AG10803 (cell line): Measurements from ENCODE around the gene NARF.

Experiments used
- DNase-seq: peaks from one replicate; pipeline ENCODE4 v3.0.0; 2010; ENCODE audit warnings: low read depth
- H3K4me3 ChIP-seq: 2 replicates; pipeline ENCODE4 v1.5.1; 2011; ENCODE audit warnings: mild to moderate bottlenecking, low read length, control low read depth
- TF ChIP-seq, protein P1 (sequence below): conservative IDR thresholded peaks from 2 replicates; pipeline ENCODE4 v1.5.1; 2011; ENCODE audit warnings: mild to moderate bottlenecking, low read length, control low read depth, inconsistent platforms

Gene NARF

DNA sequence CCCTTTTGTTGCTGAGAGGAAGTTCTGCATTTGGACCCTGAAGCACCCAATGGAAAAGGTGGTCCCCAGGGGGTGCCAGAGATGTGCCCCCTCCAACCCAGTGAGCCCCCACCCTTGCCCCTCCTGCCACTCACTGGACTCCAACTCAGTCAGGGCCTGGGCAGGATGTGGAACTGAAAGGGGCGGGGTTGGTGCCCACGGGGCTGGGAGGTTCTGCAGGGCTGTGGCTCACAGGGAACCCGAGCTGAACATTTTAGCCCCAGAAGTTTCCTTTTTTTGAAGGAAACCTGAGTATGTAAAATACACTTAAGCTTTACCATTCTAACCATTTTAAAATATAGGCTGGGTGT, 24.4 kb upstream of the NARF start:
- TF ChIP-seq, protein P1, sequence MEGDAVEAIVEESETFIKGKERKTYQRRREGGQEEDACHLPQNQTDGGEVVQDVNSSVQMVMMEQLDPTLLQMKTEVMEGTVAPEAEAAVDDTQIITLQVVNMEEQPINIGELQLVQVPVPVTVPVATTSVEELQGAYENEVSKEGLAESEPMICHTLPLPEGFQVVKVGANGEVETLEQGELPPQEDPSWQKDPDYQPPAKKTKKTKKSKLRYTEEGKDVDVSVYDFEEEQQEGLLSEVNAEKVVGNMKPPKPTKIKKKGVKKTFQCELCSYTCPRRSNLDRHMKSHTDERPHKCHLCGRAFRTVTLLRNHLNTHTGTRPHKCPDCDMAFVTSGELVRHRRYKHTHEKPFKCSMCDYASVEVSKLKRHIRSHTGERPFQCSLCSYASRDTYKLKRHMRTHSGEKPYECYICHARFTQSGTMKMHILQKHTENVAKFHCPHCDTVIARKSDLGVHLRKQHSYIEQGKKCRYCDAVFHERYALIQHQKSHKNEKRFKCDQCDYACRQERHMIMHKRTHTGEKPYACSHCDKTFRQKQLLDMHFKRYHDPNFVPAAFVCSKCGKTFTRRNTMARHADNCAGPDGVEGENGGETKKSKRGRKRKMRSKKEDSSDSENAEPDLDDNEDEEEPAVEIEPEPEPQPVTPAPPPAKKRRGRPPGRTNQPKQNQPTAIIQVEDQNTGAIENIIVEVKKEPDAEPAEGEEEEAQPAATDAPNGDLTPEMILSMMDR = no peak
- no peak for DNase-seq
- no peak overlapping the region for H3K4me3 ChIP-seq

DNA sequence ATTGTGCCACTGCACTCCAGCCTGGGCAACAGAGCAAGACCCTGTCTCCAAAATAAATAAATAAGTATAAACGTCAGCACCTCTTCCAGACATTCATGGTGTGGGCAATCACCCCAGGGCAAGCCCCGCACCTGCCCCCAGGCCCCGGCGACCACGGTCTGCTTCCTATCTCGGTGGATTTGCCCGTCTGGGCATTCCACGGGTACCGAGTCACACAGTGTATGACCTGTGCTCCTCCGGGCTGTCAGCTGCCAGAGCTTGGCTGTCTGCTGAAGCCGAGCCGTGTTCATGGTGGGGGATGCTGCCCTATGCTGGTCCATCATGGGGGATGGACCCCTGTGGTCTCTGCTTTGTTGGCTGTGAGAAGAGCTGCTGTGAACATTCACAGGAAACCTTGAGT, 23.4 kb upstream of the NARF start:
- H3K4me3 ChIP-seq = no peak overlapping the region
- TF ChIP-seq, protein P1 = no peak
- no peak for DNase-seq

DNA sequence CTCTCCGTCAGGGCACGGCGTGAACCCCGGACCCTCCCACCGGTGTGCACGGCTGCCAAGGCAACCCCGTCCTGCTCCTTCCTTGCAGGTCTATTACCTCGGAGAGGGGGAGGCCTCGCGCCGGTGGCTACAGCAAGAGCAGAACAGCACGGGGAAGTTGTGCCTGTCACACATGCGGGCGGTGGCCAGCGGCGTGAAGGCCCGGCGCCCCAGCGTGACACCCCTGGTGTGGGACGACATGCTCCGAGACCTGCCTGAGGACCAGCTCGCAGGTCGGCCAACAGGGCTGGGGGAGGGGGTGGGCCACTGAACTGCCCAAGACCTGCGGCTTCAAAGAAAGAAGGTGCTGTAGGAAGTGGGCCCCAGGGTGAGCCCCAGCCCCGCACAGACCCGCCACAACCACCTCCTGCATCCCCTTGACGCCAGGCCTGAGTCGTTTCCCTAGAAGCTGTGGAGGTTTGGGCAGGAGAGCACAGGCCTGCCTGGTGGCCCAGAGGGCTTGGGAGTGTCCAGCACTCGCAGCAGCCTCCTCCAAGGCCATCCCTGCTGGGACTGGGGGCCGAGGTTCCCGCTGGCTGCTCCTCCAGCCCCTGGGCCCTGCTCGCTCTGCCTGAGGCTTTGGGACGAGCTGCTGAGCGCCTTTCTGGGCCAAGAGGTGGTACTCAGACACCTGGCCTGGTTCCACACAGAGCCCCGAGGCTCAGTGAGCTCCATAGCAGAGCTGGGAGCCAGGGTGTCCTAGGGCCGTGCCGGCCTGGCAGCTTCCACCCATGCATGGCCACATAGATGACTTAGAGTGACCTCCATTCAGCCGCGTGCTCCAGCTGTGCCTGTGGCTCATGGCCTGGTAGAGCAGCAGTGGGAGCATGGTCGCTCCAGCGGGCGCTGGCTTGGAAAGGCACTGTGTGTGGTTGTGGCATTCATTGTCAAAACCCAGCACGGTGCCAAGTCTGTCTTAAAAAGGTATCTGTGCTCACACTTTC, 22.6 kb upstream of the NARF start:
- H3K4me3 ChIP-seq = no peak overlapping the region
- DNase-seq = no peak
- TF ChIP-seq, protein P1 = no peak

DNA sequence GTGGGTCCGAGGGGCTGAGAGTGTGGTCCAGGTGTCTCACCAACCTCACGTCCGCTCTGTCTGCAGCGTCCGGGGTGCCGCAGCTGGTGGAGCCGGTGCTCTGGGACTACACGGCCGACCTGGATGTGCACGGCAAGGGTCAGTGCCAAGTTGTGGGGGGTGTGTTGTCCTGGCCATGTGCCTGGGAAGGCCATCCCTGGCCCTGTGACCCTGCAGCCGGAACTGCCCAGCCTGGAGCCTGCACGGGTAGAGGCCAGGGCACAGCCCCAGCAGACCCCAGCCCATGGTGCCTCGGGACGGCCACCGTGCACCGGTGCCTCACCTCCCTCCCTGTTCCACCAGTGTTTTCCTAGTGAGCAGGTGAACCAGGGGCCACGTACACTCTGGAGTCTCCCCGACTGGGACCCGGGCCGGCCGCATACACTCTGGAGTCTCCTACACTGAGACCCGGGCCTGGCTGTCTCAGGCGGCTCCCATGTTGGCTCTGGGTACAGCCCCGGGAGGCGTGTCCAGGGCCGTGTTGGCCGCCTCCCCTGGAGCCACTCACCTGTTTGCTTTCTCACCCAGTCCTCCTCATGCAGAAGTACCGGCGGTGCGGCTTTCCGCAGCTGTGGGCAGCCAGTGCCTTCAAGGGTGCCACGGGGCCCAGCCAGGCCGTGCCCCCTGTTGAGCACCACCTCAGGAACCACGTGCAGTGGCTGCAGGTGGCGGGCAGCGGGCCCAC, 21.8 kb upstream of the NARF start:
- H3K4me3 ChIP-seq = no peak overlapping the region
- DNase-seq = no peak
- TF ChIP-seq, protein P1 = no peak

DNA sequence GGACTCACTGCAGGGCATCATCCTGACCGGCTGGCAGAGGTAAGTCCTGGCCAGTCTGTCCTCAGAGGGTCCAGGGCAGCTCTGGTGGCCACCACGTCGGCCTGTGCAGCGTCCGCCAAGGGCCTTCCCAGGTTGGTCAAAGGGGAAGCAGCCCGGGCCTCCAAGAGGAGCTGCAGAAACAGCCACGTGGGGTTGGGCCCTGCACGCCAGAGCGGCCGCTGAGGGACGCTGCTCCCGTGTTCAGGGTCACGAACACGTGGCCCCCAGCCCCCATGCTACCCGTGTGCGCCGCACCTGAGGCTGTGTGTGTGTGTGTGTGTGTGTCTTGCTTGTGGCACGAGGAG, 21.2 kb upstream of the NARF start:
- no peak for DNase-seq
- H3K4me3 ChIP-seq = no peak overlapping the region
- TF ChIP-seq, protein P1 = no peak

DNA sequence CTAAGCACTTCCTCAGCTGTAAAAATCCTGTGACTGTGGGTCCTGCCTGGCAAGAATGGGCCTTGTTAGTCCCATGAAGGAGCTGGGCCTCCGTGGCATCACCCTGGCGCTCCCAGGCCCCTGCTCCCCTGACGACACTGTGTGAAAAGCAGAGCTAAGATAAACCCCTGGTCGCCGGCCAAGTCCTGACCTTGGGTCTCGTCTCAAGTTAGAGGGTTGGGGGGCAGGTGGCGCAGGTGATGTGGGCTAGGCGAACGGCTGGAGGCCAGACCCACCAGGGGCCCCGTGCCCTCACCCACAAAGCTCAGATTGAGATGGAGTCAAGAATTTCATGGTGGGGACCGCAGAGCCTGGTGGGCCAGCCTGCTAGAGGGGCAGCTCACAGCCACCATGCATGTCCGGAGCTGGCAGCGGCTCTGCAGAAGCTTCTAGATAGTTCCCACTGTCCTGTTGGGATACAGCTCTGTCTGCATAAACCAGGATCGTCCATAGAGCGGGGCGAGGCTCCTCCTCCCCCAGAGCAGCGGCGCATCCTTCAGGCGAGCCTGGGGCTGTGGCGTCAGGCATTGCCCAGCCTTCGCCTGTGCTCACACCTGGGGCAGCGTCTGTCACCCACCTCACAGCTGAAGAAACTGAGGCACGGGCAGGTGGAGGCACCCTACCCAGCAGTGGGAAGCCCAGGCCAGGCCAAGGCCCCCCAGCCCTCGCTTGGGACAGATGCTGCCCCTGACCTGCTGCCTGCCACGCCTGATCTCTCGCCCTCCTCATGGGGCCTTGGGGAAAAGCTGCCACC, 19.9 kb upstream of the NARF start:
- TF ChIP-seq, protein P1 = no peak
- no peak for DNase-seq
- H3K4me3 ChIP-seq = no peak overlapping the region
